Peyer's patch (tissue), 4 donors: ENCODE results near the gene PRSS38. TPM values are rescaled to one million over a fixed set of nuclear protein-coding genes. Genes with fewer than 3 reads are reported as not detected.
"Not testable (repeated sequence)": the region's sequence is repeated elsewhere in the genome, so short reads cannot be mapped to it uniquely, and the experiment has no call there.

Experiments used
- DNase-seq, 3 donors: peaks; one replicate each; pipeline ENCODE4 v3.0.0-alpha.2; 2017 to 2019
- H3K27ac ChIP-seq, 4 donors: fragments of 200-600 bp; sonication (generic); one replicate each; pipeline ENCODE4 v1.5.1; 2016 to 2019
- H3K27me3 ChIP-seq, 2 donors: fragments of 200-600 bp; sonication (generic); one replicate each; pipeline ENCODE4 v1.5.1; 2019
- H3K36me3 ChIP-seq, 3 donors: fragments of 200-600 bp; sonication (generic); one replicate each; pipeline ENCODE4 v1.5.1; 2016 to 2019
- H3K4me1 ChIP-seq, 4 donors: fragments of 200-600 bp; sonication (generic); one replicate each; pipeline ENCODE4 v1.5.1; 2016 to 2019
- H3K4me3 ChIP-seq, 4 donors: fragments of 200-600 bp; sonication (generic); 1 replicate in 3 of 4; 2 replicates in 1 of 4; pipeline ENCODE4 v1.5.1; 2016 to 2019; ENCODE audit warnings: mild to moderate bottlenecking in 1 of 4
- H3K9me3 ChIP-seq, 4 donors: fragments of 200-600 bp; sonication (generic); one replicate each; pipeline ENCODE4 v1.5.1; 2016 to 2019; ENCODE audit warnings: mild to moderate bottlenecking in 1 of 4
- CTCF ChIP-seq, 6 experiments: fragments of 450-650 bp in 4 of 6; fragments of 200-600 bp in 2 of 6; sonication (generic) in 1 of 6; IDR thresholded peaks; one replicate each; pipeline ENCODE4 v1.5.1; 2017 to 2019; ENCODE audit warnings: antibody characterized with exemption in 6 of 6, mild to moderate bottlenecking in 3 of 6, moderate library complexity in 1 of 6
- POLR2A ChIP-seq, 2 donors: fragments of 450-650 bp; IDR thresholded peaks; one replicate each; pipeline ENCODE4 v1.5.1; 2017; ENCODE audit warnings: antibody characterized with exemption in 2 of 2, mild to moderate bottlenecking in 2 of 2, moderate library complexity in 2 of 2
- total RNA-seq, 4 donors: library from RNA; depleted of rRNA; stranded (reverse); fragments of >200 nt; gene quantifications; one replicate each; pipeline ENCODE4 v1.1.0, GENCODE V29; 2016

The PRSS38 gene
- total RNA-seq, 4 donors from 2014 or later: not detected

DNA sequence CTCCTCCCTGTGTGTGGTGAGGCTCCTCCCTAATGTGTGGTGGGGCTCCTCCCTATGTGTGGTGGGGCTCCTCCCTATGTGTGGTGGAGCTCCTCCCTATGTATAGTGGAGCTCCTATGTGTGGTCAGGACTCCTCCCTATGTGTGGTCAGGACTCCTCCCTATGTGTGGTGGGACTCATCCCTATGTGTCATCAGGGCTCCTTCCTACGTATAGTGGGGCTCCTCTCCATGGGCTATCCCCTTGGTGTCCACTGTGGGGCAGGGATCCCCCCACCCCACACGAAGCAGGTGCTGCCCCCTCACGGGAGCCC lies 29.6 kb downstream of the PRSS38 start:
- no peaks in the 10 kb centered on the region for H3K36me3 ChIP-seq

GRCh38 chr1:227845519-227845918 lies 30.0 kb downstream of the PRSS38 start:
- no peak overlapping the region for H3K4me3 ChIP-seq
- peaks cover 0 to 9% (median 0%) of the 10 kb centered on the region in 4 donors for H3K9me3 ChIP-seq
- no peaks in the 10 kb centered on the region for H3K36me3 ChIP-seq
- H3K4me1 ChIP-seq: no peaks in the 10 kb centered on the region
- no peak overlapping the region for H3K27ac ChIP-seq
- no peaks in the 10 kb centered on the region for H3K27me3 ChIP-seq
- no peak for DNase-seq
- no peak for TF ChIP-seq CTCF (IDR thresholded peaks at IDR 0.05)
- no peak for TF ChIP-seq POLR2A (IDR thresholded peaks at IDR 0.05)

More for the DNA sequence above, 29.6 kb downstream of the PRSS38 start:
- Histone ChIP-seq H3K9me3 (peaks cover 0 to 9% (median 0%) of the 10 kb centered on the region in 4 donors), H3K4me1 (no peaks in the 10 kb centered on the region), H3K27me3 (no peaks in the 10 kb centered on the region), H3K4me3 (no peak overlapping the region), H3K27ac (no peak overlapping the region)
- DNase-seq: no peak
- TF ChIP-seq CTCF (IDR thresholded peaks at IDR 0.05) (no peak), POLR2A (IDR thresholded peaks at IDR 0.05) (no peak)

DNA sequence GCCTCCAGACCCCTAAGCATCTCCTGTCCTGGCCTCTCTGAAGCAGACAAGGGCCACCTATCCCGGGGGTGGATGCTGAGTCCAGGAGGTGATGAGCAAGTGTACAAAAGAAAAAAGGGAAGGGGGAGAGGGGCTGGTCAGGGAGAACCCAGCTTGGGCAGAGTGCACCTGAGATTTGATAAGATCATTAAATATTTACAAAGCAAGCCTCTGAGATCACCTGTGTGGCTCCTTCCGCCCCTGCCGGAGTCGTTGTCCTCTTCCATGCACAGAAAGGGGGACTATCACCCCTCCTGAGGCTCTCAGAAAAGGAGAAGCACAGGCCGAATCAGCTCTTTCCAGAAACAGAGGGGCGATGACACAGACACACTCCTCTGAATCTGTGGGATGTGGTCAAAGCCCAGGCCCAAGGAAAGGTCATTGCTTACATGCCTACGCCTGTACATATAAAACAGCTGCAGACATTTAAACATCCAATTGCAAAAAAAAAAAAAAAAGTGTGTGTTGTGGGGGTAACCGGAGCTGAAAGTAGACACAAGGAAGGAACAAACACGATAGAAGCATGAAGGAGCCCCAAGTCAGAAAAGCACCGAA lies 30.9 kb downstream of the PRSS38 start:
- no peak for TF ChIP-seq CTCF (IDR thresholded peaks at IDR 0.05)
- Histone ChIP-seq H3K4me1 (no peaks in the 10 kb centered on the region), H3K27ac (no peak overlapping the region), H3K27me3 (no peaks in the 10 kb centered on the region), H3K36me3 (no peaks in the 10 kb centered on the region), H3K9me3 (peaks cover 0 to 9% (median 0%) of the 10 kb centered on the region in 4 donors), H3K4me3 (no peak overlapping the region)
- DNase-seq: no peak

- H3K4me3 ChIP-seq, H3K27ac ChIP-seq, H3K4me1 ChIP-seq, H3K36me3 ChIP-seq, H3K9me3 ChIP-seq, H3K27me3 ChIP-seq, DNase-seq: not testable (repeated sequence)
Observed at GRCh38 chr1:227847046-227847445, 31.6 kb downstream of the PRSS38 start.

- H3K36me3 ChIP-seq: no peaks in the 10 kb centered on the region
- no peak for TF ChIP-seq CTCF (IDR thresholded peaks at IDR 0.05)
- no peak for TF ChIP-seq POLR2A (IDR thresholded peaks at IDR 0.05)
- H3K4me3 ChIP-seq: no peak overlapping the region
- peaks cover 0 to 9% (median 0%) of the 10 kb centered on the region in 4 donors for H3K9me3 ChIP-seq
- H3K27me3 ChIP-seq: no peaks in the 10 kb centered on the region
- H3K27ac ChIP-seq: no peak overlapping the region
- no peak for DNase-seq
- no peaks in the 10 kb centered on the region for H3K4me1 ChIP-seq
Observed at GRCh38 chr1:227848430-227848932, 33.0 kb downstream of the PRSS38 start.

- DNase-seq: no peak
- Histone ChIP-seq H3K36me3 (no peaks in the 10 kb centered on the region), H3K27ac (no peak overlapping the region), H3K27me3 (no peaks in the 10 kb centered on the region), H3K4me3 (no peak overlapping the region), H3K9me3 (peaks cover 0 to 9% (median 0%) of the 10 kb centered on the region in 4 donors), H3K4me1 (no peaks in the 10 kb centered on the region)
- no peak for TF ChIP-seq POLR2A (IDR thresholded peaks at IDR 0.05)
- TF ChIP-seq CTCF (IDR thresholded peaks at IDR 0.05): no peak
Observed at GRCh38 chr1:227849251-227849650, 33.8 kb downstream of the PRSS38 start.
